ENCODE data around the gene SEM1.

- TF ChIP-seq POLR2AphosphoS5 (IDR thresholded peaks at IDR 0.05; ENCODE audit: low read depth, low read length): no peak
- TF ChIP-seq RAD21 (IDR thresholded peaks at IDR 0.05 in 1 of 2, conservative IDR thresholded peaks at IDR 0.05 in 1 of 2; ENCODE audit: low read depth in 2 of 2, low read length in 2 of 2): no peak
- no peak for TF ChIP-seq CTCF (IDR thresholded peaks at IDR 0.05; ENCODE audit: control extremely low read depth in 1 of 3, insufficient read depth in 1 of 3, low read depth in 1 of 3, low read length in 3 of 3)
- no peak for TF ChIP-seq EZH2 (IDR thresholded peaks at IDR 0.05; ENCODE audit: low read depth, low read length, severe bottlenecking)
- TF ChIP-seq CHD1 (IDR thresholded peaks at IDR 0.05; ENCODE audit: low read depth, low read length): no peak
- TF ChIP-seq MAFK (IDR thresholded peaks at IDR 0.05; ENCODE audit: low read depth, low read length): no peak
- TF ChIP-seq CBX8 (IDR thresholded peaks at IDR 0.05; ENCODE audit: borderline replicate concordance, low read depth, low read length): no peak
- TF ChIP-seq SIN3A (conservative IDR thresholded peaks at IDR 0.05 in 1 of 2, IDR thresholded peaks at IDR 0.05 in 1 of 2; ENCODE audit: low read depth in 1 of 2, low read length in 2 of 2): no peak
- TF ChIP-seq USF2 (IDR thresholded peaks at IDR 0.05; ENCODE audit: low read length): no peak
- no peak for TF ChIP-seq POLR2A (IDR thresholded peaks at IDR 0.05; ENCODE audit: control extremely low read depth in 1 of 2, low read depth in 2 of 2, low read length in 2 of 2)
- no peak for TF ChIP-seq ATF3 (IDR thresholded peaks at IDR 0.05; ENCODE audit: insufficient read depth, low read depth, low read length)
Measured at GRCh38 chr7:96713037-96713436, 3.4 kb upstream of the SEM1 start.
